MV-4-11 (cell line): Measurements from ENCODE around the gene TNS3.
A peak's percentile ranks its signal among the peaks of the same experiment; 100 is the strongest.

ENCODE experiments used
- DNase-seq: peaks from one replicate; lab custom pipeline; 2025; lab: John Stamatoyannopoulos, UW

Gene TNS3

DNA sequence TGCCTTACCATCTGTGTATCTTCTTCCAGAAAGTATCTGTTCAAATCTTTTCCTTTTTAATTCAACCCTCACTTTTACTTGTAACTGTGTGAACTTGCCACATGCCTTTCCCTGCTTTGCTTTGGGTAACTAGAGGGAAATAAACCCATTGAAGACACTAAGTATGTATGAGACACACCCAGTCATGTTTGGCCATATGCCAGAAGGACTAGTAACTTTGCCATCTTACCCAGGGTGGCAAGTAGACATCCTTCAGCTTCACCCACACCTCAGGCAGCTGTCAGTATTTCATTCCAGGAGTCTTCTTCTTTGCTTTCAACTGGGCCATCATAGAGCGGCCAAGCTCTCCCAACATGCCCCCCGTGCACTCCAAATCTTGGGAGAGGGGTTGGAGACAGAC lies 323.1 kb downstream of the TNS3 start:
- DNase-seq, result no peak

- no peak for DNase-seq
Observed at GRCh38 chr7:47256016-47256415, 325.9 kb downstream of the TNS3 start.

- DNase-seq, result no peak
Observed at GRCh38 chr7:47255441-47255840, 326.5 kb downstream of the TNS3 start.

GRCh38 chr7:47255007-47255406 lies 326.9 kb downstream of the TNS3 start:
- DNase-seq, result no peak

GRCh38 chr7:47254081-47254977 lies 327.6 kb downstream of the TNS3 start:
- DNase-seq, result peak; percentile 68

GRCh38 chr7:47253650-47254080 lies 328.2 kb downstream of the TNS3 start:
- peak; percentile 73 for DNase-seq

- no peak for DNase-seq
Observed at GRCh38 chr7:47252675-47253074, 329.2 kb downstream of the TNS3 start.

GRCh38 chr7:47249361-47249760 lies 332.6 kb downstream of the TNS3 start:
- peak; percentile 34 for DNase-seq

- DNase-seq, result no peak
Observed at GRCh38 chr7:47248797-47249196, 333.1 kb downstream of the TNS3 start.

GRCh38 chr7:47247132-47247531 lies 334.8 kb downstream of the TNS3 start:
- DNase-seq, result no peak

GRCh38 chr7:47244692-47245091 lies 337.2 kb downstream of the TNS3 start:
- no peak for DNase-seq

GRCh38 chr7:47241112-47242065 lies 340.5 kb downstream of the TNS3 start:
- DNase-seq, result no peak

DNA sequence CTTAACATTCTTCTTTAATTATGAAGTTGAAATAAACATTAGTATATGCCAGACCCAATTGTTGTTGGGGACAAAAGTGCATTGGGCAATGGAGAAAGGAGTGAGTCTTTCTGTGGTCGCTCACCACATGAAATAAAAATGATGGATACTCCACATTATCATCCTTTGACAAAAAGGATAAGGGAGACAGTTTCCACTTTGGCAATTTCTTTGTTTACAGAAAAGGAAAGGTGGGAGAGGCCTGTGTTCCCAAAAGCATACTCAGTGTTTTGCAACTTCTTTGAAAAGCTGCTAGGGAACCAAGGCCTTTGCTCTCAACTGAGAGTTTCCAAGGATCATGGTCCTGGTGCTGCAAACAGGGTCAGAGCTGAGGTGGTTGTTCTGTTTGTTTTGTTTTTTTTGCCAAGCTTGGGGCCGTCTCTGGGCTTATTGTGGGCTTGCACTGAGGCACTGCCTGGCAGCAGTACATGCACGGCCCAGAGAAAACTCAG lies 341.9 kb downstream of the TNS3 start:
- DNase-seq, result no peak

DNA sequence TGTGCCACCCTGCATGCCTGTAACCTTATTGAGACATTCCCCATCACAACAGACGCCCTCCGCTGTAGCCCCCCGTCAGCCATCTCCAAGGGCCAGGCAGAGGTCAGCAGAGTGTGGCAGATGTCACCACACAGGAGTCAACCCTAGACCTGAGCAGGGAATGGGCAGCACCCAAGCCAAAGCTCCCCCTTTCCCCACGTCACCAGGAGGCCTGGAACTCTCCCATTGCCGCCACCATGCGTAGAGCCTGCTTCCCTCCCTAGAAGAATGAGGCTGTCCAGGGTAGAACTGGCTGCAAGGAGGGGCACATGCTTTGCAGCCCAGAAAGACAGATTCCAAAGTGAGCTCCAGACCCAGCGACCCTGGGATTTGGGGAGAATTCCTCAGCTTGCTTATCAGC lies 342.9 kb downstream of the TNS3 start:
- no peak for DNase-seq

DNA sequence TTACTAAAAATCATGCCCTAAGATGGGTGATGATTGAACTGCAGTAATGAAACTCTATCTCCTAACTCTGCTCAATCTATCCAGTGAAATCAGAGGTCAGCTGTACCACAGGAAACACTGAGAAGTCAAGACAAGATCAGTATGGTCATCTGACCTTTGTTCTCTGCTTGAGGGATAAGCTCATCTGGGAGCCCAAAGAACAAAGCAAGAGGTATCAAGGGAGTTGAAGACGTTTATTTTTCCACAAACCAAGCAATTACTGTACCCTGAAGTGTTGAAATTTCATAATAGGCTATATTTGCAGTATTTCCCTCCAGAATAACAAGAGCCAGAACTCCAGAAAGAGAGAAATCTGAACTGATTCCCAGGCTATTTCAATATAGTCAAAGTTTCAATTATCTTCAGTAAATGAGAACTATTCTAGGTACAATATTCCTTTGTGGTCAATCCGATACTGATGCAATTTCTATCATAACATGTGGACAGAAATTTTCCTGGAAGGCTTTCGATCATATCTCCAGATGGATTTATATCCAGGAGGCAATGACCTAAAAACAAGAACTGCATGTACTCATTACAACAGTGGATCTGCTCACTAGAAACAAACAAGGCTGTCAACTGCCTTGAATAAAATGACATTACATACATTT lies 345.3 kb downstream of the TNS3 start:
- DNase-seq, result no peak

DNA sequence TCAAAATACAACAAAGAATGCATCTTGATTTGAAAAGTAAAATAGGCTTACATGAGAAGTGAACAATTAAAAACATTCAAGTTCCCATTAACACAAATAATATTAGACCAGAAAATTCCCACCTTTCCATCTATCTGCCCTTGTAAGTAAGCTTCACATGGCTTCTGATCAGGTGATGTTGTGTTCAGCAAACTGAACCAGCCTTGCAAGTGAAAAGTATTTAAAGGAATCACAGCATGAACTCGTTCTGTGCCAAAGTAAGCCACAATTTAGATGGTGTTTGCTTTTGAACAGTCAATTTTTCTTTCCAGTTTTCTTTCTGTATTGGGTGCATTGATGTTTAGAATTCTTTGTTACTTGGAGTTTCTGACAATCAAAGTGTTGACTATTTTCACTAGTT lies 347.9 kb downstream of the TNS3 start:
- no peak for DNase-seq

DNA sequence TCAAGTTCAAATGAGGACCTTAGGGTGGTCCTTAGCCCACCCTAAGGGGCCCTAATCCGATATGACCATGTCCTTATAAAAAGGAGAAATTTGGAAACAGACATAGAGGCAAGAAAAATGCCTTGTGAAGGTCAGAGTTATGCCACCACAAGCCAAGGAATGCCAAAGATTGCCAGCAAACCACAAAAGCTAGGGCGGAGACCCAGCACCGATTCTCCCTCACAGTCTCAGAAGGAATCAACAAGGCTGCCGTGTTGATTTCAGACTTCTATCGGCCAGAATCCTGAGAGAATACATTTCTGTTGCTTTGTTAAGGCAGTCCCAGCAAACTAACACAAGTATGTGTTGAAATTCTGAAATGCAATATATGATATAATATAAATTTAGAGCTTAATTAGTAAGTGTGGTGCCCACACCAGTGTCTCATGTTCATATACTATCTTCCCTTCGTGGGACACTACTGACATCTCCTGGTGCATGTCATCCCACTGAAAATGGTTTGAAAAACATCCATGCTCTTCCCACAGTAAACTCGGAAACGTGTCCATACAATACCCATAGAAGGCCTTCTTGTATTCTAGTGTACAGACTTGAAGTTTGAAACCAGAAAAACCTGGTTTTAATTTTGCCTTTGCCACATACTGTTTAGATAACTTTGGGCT lies 349.0 kb downstream of the TNS3 start:
- no peak for DNase-seq

DNA sequence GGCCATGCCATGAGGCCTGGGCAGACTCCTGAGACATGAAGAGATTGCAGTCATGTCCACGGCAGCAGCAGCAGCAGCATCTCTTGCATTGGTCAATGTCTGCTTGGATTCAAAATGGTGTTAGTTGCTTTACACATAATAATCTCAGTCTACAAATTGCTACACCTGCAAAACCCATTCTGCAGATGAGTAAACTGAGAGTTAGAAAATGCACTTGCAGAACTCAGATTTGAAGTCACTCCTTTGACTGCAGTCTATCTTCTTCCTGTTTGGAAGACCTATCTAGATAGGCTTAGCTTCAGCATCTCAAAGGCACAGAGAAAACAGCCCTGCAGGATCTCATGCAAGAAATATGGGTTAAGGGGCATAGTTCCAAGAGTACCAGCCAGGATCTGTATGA lies 350.3 kb downstream of the TNS3 start:
- no peak for DNase-seq

GRCh38 chr7:47231032-47231431 lies 350.9 kb downstream of the TNS3 start:
- DNase-seq, result no peak

- no peak for DNase-seq
Observed at GRCh38 chr7:47228386-47229014, 353.4 kb downstream of the TNS3 start.

DNA sequence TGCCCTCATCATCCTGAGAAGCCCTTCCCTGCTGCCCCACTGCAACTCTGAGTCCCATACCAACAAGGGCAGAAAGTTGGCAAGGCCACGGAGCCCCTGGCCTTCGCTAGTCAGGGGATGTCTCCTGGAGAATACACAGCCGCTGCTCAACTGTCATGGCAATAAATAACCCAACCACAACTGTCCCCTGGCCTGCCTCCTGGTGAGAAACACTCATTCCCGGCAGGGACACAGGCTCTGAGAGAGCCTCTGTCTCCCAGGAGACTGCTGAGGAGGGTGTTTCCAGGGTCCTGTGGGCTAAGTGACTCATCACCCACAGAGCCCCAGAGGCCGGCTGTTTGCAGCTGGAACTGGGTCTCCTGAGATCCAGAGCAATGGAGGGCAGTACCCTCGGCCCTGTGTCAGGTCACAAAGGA lies 354.1 kb downstream of the TNS3 start:
- peak; percentile 97 for DNase-seq
